Thymus (tissue), 11 donors: Measurements from ENCODE around the gene TBL1XR1. TPM values are rescaled to one million over a fixed set of nuclear protein-coding genes. Genes with fewer than 3 reads are reported as not detected.

Source experiments
- DNase-seq, 9 donors: peaks; one replicate each; pipeline ENCODE4 v3.0.0-alpha.2; 2013; ENCODE audit warnings: low spot score in 9 of 9, low read depth in 6 of 9, missing footprints in 1 of 9
- H3K27ac ChIP-seq, 2 donors: one replicate each; pipeline ENCODE4 v1.5.1; 2013; ENCODE audit warnings: control low read depth in 1 of 2, low read depth in 1 of 2, low read length in 1 of 2, mild to moderate bottlenecking in 1 of 2, moderate library complexity in 1 of 2
- H3K27me3 ChIP-seq, 2 donors: one replicate each; pipeline ENCODE4 v1.5.1; 2013; ENCODE audit warnings: low read length in 1 of 2; ENCODE audit not compliant: control insufficient read depth in 2 of 2, insufficient read depth in 1 of 2
- H3K36me3 ChIP-seq, 2 donors: one replicate each; pipeline ENCODE4 v1.5.1; 2013; ENCODE audit warnings: low read length in 1 of 2, mild to moderate bottlenecking in 1 of 2, moderate library complexity in 1 of 2; ENCODE audit not compliant: control insufficient read depth in 2 of 2, insufficient read depth in 2 of 2
- H3K4me1 ChIP-seq, 2 donors: one replicate each; pipeline ENCODE4 v1.5.1; 2013; ENCODE audit warnings: low read length in 2 of 2; ENCODE audit not compliant: control insufficient read depth in 2 of 2, insufficient read depth in 2 of 2
- H3K4me3 ChIP-seq, 2 donors: one replicate each; pipeline ENCODE4 v1.5.1; 2013; ENCODE audit warnings: low read length in 2 of 2, control low read depth in 1 of 2, mild to moderate bottlenecking in 1 of 2
- H3K9me3 ChIP-seq, 2 donors: one replicate each; pipeline ENCODE4 v1.5.1; 2013; ENCODE audit warnings: low read length in 1 of 2, mild to moderate bottlenecking in 1 of 2; ENCODE audit not compliant: control insufficient read depth in 2 of 2, insufficient read depth in 1 of 2
- WGBS: extraction: QIAGEN DNeasy Blood & Tissue Kit; methylation state at CpG from one replicate; pipeline ENCODE4 v1.1.7; 2013; 5-methylcytosine and 5-hydroxymethylcytosine counted together
- polyA plus RNA-seq: library from polyadenylated mRNA; stranded (reverse); fragments of 200-250 nt; gene quantifications from one replicate; pipeline ENCODE4 v1.2.3, GENCODE V29; 2013
- total RNA-seq: library from RNA; stranded (reverse); fragments of 120-200 nt; gene quantifications from one replicate; pipeline ENCODE4 v1.2.4, GENCODE V29; 2013
- donor health status: healthy.

The TBL1XR1 gene
- total and polyA plus RNA-seq, 2 donors = 66.5 to 130 TPM

- Histone ChIP-seq H3K27me3 (no peaks in the 10 kb centered on the region), H3K9me3 (no peaks in the 10 kb centered on the region), H3K36me3 (peaks cover 4 to 33% of the 10 kb centered on the region in 2 donors), H3K4me1 (peaks cover 5 to 31% of the 10 kb centered on the region in 2 donors), H3K27ac (no peak overlapping the region), H3K4me3 (no peak overlapping the region)
- no peak for DNase-seq
- WGBS = 96% methylated on average over 8 of the region's 8 CpGs
Observed at GRCh38 chr3:177134816-177135210, 62.5 kb downstream of the TBL1XR1 start.

GRCh38 chr3:177133860-177134815 lies 63.1 kb downstream of the TBL1XR1 start:
- Histone ChIP-seq H3K4me3 (no peak overlapping the region), H3K27ac (peak overlapping the region in 1 of 2 donors; percentile 56), H3K27me3 (no peaks in the 10 kb centered on the region), H3K36me3 (peaks cover 4 to 32% of the 10 kb centered on the region in 2 donors), H3K4me1 (peaks cover 5 to 27% of the 10 kb centered on the region in 2 donors), H3K9me3 (no peaks in the 10 kb centered on the region)
- DNase-seq = no peak
- WGBS = 74% methylated on average over 8 of the region's 8 CpGs

GRCh38 chr3:177131927-177132636 lies 65.2 kb downstream of the TBL1XR1 start:
- 87% methylated on average over 6 of the region's 6 CpGs for WGBS
- no peak for DNase-seq
- H3K9me3 ChIP-seq = no peaks in the 10 kb centered on the region
- peak overlapping the region in 1 of 2 donors; percentile 54 for H3K27ac ChIP-seq
- H3K27me3 ChIP-seq = no peaks in the 10 kb centered on the region
- H3K4me1 ChIP-seq = peaks cover 2 to 18% of the 10 kb centered on the region in 2 donors
- H3K36me3 ChIP-seq = peaks cover 4 to 27% of the 10 kb centered on the region in 2 donors
- H3K4me3 ChIP-seq = no peak overlapping the region

- peaks cover under 1 to 10% of the 10 kb centered on the region in 2 donors for H3K36me3 ChIP-seq
- 59% methylated on average over 2 of the region's 2 CpGs for WGBS
- H3K27me3 ChIP-seq = no peaks in the 10 kb centered on the region
- no peak overlapping the region for H3K4me3 ChIP-seq
- peak overlapping the region in 1 of 2 donors; percentile 49 for H3K27ac ChIP-seq
- no peak for DNase-seq
- H3K9me3 ChIP-seq = no peaks in the 10 kb centered on the region
- peaks cover 7 to 12% of the 10 kb centered on the region in 2 donors for H3K4me1 ChIP-seq
Observed at GRCh38 chr3:177127008-177127407, 70.3 kb downstream of the TBL1XR1 start.

GRCh38 chr3:177126015-177126773 lies 71.1 kb downstream of the TBL1XR1 start:
- H3K4me3 ChIP-seq = no peak overlapping the region
- H3K27ac ChIP-seq = no peak overlapping the region
- peaks cover 0 to 4% of the 10 kb centered on the region in 2 donors for H3K36me3 ChIP-seq
- 96% methylated on average over 3 of the region's 3 CpGs for WGBS
- H3K9me3 ChIP-seq = no peaks in the 10 kb centered on the region
- DNase-seq = no peak
- H3K4me1 ChIP-seq = peaks cover 7 to 12% of the 10 kb centered on the region in 2 donors
- H3K27me3 ChIP-seq = no peaks in the 10 kb centered on the region

GRCh38 chr3:177124882-177125281 lies 72.4 kb downstream of the TBL1XR1 start:
- Histone ChIP-seq H3K4me3 (no peak overlapping the region), H3K27ac (no peak overlapping the region), H3K27me3 (no peaks in the 10 kb centered on the region), H3K9me3 (no peaks in the 10 kb centered on the region), H3K36me3 (peaks cover 0 to 4% of the 10 kb centered on the region in 2 donors), H3K4me1 (peaks cover 7 to 12% of the 10 kb centered on the region in 2 donors)
- WGBS = 90% methylated on average over 1 of the region's 1 CpG
- DNase-seq = no peak

GRCh38 chr3:177123822-177124221 lies 73.5 kb downstream of the TBL1XR1 start:
- H3K9me3 ChIP-seq = no peaks in the 10 kb centered on the region
- peak overlapping the region; percentile 37 to 69 for H3K27ac ChIP-seq
- H3K4me3 ChIP-seq = no peak overlapping the region
- peaks cover 0 to 2% of the 10 kb centered on the region in 2 donors for H3K36me3 ChIP-seq
- WGBS = 19% methylated on average over 2 of the region's 2 CpGs
- no peaks in the 10 kb centered on the region for H3K27me3 ChIP-seq
- peaks cover 7 to 12% of the 10 kb centered on the region in 2 donors for H3K4me1 ChIP-seq
- DNase-seq = peak in 1 of 9 donors; percentile 61

GRCh38 chr3:177122183-177122856 lies 75.0 kb downstream of the TBL1XR1 start:
- H3K4me3 ChIP-seq = no peak overlapping the region
- H3K4me1 ChIP-seq = peaks cover 4 to 10% of the 10 kb centered on the region in 2 donors
- no peaks in the 10 kb centered on the region for H3K27me3 ChIP-seq
- H3K27ac ChIP-seq = no peak overlapping the region
- WGBS = 93% methylated on average over 4 of the region's 4 CpGs
- H3K36me3 ChIP-seq = peaks cover 0 to 4% of the 10 kb centered on the region in 2 donors
- no peaks in the 10 kb centered on the region for H3K9me3 ChIP-seq
- DNase-seq = no peak
